OCI-LY7 (cell line): Measurements from ENCODE around the gene SLMAP. TPM values are rescaled to one million over a fixed set of nuclear protein-coding genes. Genes with fewer than 3 reads are reported as not detected.

Experiments used
- BruUV-seq: library from RNA; stranded (reverse); fragments of 400-500 nt; replicated peaks from 2 replicates; lab custom pipeline; 2021; lab: Mats Ljungman, UMichigan
- CTCF ChIA-PET: fragments of 300-600 bp; sonication (Branson Sonifier 250); formaldehyde crosslinking; loops from one replicate; lab custom pipeline; 2022; ENCODE audit warnings: antibody characterized with exemption; ENCODE audit not compliant: unreplicated experiment; lab: Charles Lee
- POLR2A ChIA-PET: fragments of 300-600 bp; sonication (Branson Sonifier 250); formaldehyde crosslinking; loops from one replicate; lab custom pipeline; 2022; ENCODE audit warnings: antibody characterized with exemption; lab: Charles Lee
- DNase-seq: peaks from one replicate; pipeline ENCODE4 v3.0.0-alpha.2; 2015; ENCODE audit warnings: low spot score
- H2AFZ ChIP-seq: fragments of 200-600 bp; sonication (generic), shearing (Covaris generic); 2 replicates; pipeline ENCODE4 v1.6.1; 2014; ENCODE audit warnings: mild to moderate bottlenecking, antibody characterized with exemption, low read length, moderate library complexity
- H3K27ac ChIP-seq: fragments of 200-600 bp; sonication (generic); 2 replicates; pipeline ENCODE4 v1.5.1; 2014; ENCODE audit warnings: mixed run types, low read depth, mild to moderate bottlenecking, moderate library complexity, low read length, inconsistent platforms; ENCODE audit not compliant: poor library complexity, severe bottlenecking
- H3K36me3 ChIP-seq: fragments of 200-600 bp; sonication (generic); 2 replicates; pipeline ENCODE4 v1.6.1; 2014; ENCODE audit warnings: mild to moderate bottlenecking, antibody characterized with exemption, low read length, moderate library complexity, mixed read lengths; ENCODE audit not compliant: insufficient read depth
- H3K4me1 ChIP-seq: fragments of 200-600 bp; sonication (generic); 2 replicates; pipeline ENCODE4 v1.5.1; 2014; ENCODE audit warnings: mild to moderate bottlenecking, low read length; ENCODE audit not compliant: insufficient read depth, poor library complexity, severe bottlenecking
- H3K4me2 ChIP-seq: fragments of 200-600 bp; sonication (generic); 2 replicates; pipeline ENCODE4 v1.6.1; 2014; ENCODE audit warnings: mild to moderate bottlenecking, low read length
- H3K4me3 ChIP-seq: fragments of 200-600 bp; sonication (generic); 2 replicates; pipeline ENCODE4 v1.5.1; 2014; ENCODE audit warnings: mild to moderate bottlenecking, low read depth, low read length; ENCODE audit not compliant: poor library complexity, severe bottlenecking
- H3K79me2 ChIP-seq: fragments of 200-600 bp; sonication (generic); 2 replicates; pipeline ENCODE4 v1.6.1; 2016; ENCODE audit warnings: low read depth, mild to moderate bottlenecking, low read length, moderate library complexity, mixed read lengths; ENCODE audit not compliant: insufficient read depth
- H3K9me2 ChIP-seq: fragments of 200-600 bp; sonication (generic); 2 replicates; pipeline ENCODE4 v1.6.1; 2016; ENCODE audit warnings: mild to moderate bottlenecking, low read length, mixed read lengths; ENCODE audit not compliant: insufficient read depth
- H3K9me3 ChIP-seq: fragments of 200-600 bp; sonication (generic); 2 replicates; pipeline ENCODE4 v1.6.1; 2014; ENCODE audit warnings: mild to moderate bottlenecking, mixed run types, low read length, mixed read lengths
- H4K20me1 ChIP-seq: fragments of 200-600 bp; sonication (generic); 2 replicates; pipeline ENCODE4 v1.6.1; 2014; ENCODE audit warnings: mild to moderate bottlenecking, antibody characterized with exemption, low read length, moderate library complexity, mixed read lengths; ENCODE audit not compliant: insufficient read depth
- CTCF ChIP-seq: fragments of 200-600 bp; sonication (generic); conservative IDR thresholded peaks from 2 replicates; pipeline ENCODE4 v1.5.1; 2014; ENCODE audit warnings: mild to moderate bottlenecking, antibody characterized with exemption, low read length, moderate library complexity, mixed read lengths
- EZH2phosphoT487 ChIP-seq: fragments of 200-600 bp; sonication (generic); IDR thresholded peaks from 2 replicates; pipeline ENCODE4 v1.6.1; 2018; ENCODE audit warnings: low read depth, borderline replicate concordance, mild to moderate bottlenecking, mixed run types, antibody characterized with exemption, low read length, moderate library complexity, mixed read lengths
- intact Hi-C: fragments of 100-400 bp; cut with micrococcal nuclease; formaldehyde crosslinking; loops from one replicate; pipeline ENCODE4 v1.10.0; 2022; ENCODE audit not compliant: unreplicated experiment
- total RNA-seq, 2 experiments: library from RNA; depleted of rRNA in 1 of 2; stranded (reverse); fragments of >200 nt in 1 of 2; shearing (Covaris generic) in 1 of 2; gene quantifications; 2 replicates each; pipeline ENCODE4 v1.2.3, GENCODE V29; 2014 to 2022

SLMAP gene
- total RNA-seq, 2 experiments from 2014 or later = 41.6 to 68.4 TPM

GRCh38 chr3:57825116-57825515 lies 69.0 kb downstream of the SLMAP start:
- H3K79me2 ChIP-seq = peaks cover 19% of the 10 kb centered on the region; the same call in 1 of the 2 replicates
- H3K9me3 ChIP-seq = no peaks in the 10 kb centered on the region
- H3K4me2 ChIP-seq = no peak overlapping the region
- H3K4me3 ChIP-seq = no peak overlapping the region
- intact Hi-C loops = loop anchor here (5.0 kb wide), 2 partner anchors 178 to 428 kb away; no protein-coding TSS in a partner anchor
- H3K27ac ChIP-seq = no peak overlapping the region
- no TSS peak for BruUV-seq
- H3K36me3 ChIP-seq = no peaks in the 10 kb centered on the region
- no peaks in the 10 kb centered on the region for H3K9me2 ChIP-seq
- no peak for TF ChIP-seq EZH2phosphoT487
- 0 out of 2 replicates have a peak, but pooled peaks cover 15% of the 10 kb centered on the region for H4K20me1 ChIP-seq
- CTCF ChIA-PET = no interaction called here
- POLR2A ChIA-PET = interaction anchor here (0.7 to 1.3 kb wide), 4 partner anchors 13 to 1208 kb away, joined by 3 to 6 read pairs (median 4); no protein-coding TSS in a partner anchor
- peaks cover 15% of the 10 kb centered on the region for H3K4me1 ChIP-seq
- DNase-seq = no peak
- no peak overlapping the region for H2AFZ ChIP-seq

- TF ChIP-seq EZH2phosphoT487 = no peak
- TF ChIP-seq CTCF = peak; percentile 68
- peaks cover 19% of the 10 kb centered on the region; the same call in 1 of the 2 replicates for H3K79me2 ChIP-seq
- no peaks in the 10 kb centered on the region for H3K9me2 ChIP-seq
- H4K20me1 ChIP-seq = 0 out of 2 replicates have a peak, but pooled peaks cover 15% of the 10 kb centered on the region
- no peak overlapping the region for H2AFZ ChIP-seq
- BruUV-seq = no TSS peak
- peaks cover 15% of the 10 kb centered on the region for H3K4me1 ChIP-seq
- H3K36me3 ChIP-seq = no peaks in the 10 kb centered on the region
- H3K9me3 ChIP-seq = no peaks in the 10 kb centered on the region
- ChIA-PET CTCF (no interaction called here), POLR2A (interaction anchor here (0.5 to 1.6 kb wide), 6 partner anchors 9 to 603 kb away, joined by 3 to 6 read pairs (median 3); no protein-coding TSS in a partner anchor)
- no peak overlapping the region for H3K27ac ChIP-seq
- no peak overlapping the region for H3K4me2 ChIP-seq
- H3K4me3 ChIP-seq = no peak overlapping the region
- no peak for DNase-seq
- intact Hi-C loops = loop anchor here (5.0 kb wide), 2 partner anchors 179 to 429 kb away; no protein-coding TSS in a partner anchor
These were observed 70.3 kb downstream of the SLMAP start for GRCh38 chr3:57826245-57826951.

- Histone ChIP-seq H2AFZ (no peak overlapping the region), H3K9me3 (no peaks in the 10 kb centered on the region), H3K79me2 (peaks cover 19% of the 10 kb centered on the region; the same call in 1 of the 2 replicates), H3K4me2 (no peak overlapping the region), H3K4me1 (peaks cover 15% of the 10 kb centered on the region), H3K4me3 (no peak overlapping the region), H4K20me1 (0 out of 2 replicates have a peak, but pooled peaks cover 10% of the 10 kb centered on the region), H3K27ac (no peak overlapping the region), H3K36me3 (peaks cover 7% of the 10 kb centered on the region), H3K9me2 (no peaks in the 10 kb centered on the region)
- ChIA-PET CTCF (no interaction called here), POLR2A (interaction anchor here (1.3 to 1.6 kb wide), 3 partner anchors 9 to 29 kb away, joined by 3 to 6 read pairs (median 4); no protein-coding TSS in a partner anchor)
- no peak for DNase-seq
- TF ChIP-seq CTCF = no peak
- no peak for TF ChIP-seq EZH2phosphoT487
- BruUV-seq = no TSS peak
- intact Hi-C loops = loop anchor here (5.0 kb wide), 2 partner anchors 180 to 430 kb away; no protein-coding TSS in a partner anchor
These were observed 71.0 kb downstream of the SLMAP start for GRCh38 chr3:57826952-57827723.
